GM12892 (cell line): Measurements from ENCODE around the gene ASPN.
"Not testable (repeated sequence)": the region's sequence is repeated elsewhere in the genome, so short reads cannot be mapped to it uniquely, and the experiment has no call there.

Experiments
- POLR2A ChIP-seq: IDR thresholded peaks from 2 replicates; pipeline ENCODE4 v1.6.1; 2011; ENCODE audit warnings: low read depth, low read length, control low read depth
- POLR2AphosphoS5 ChIP-seq: IDR thresholded peaks from 2 replicates; pipeline ENCODE4 v1.6.1; 2011; ENCODE audit warnings: low read depth, low read length, control low read depth
- TAF1 ChIP-seq: IDR thresholded peaks from 2 replicates; pipeline ENCODE4 v1.6.1; 2011; ENCODE audit warnings: low read depth, mild to moderate bottlenecking, control low read depth, low read length, borderline replicate concordance

DNA sequence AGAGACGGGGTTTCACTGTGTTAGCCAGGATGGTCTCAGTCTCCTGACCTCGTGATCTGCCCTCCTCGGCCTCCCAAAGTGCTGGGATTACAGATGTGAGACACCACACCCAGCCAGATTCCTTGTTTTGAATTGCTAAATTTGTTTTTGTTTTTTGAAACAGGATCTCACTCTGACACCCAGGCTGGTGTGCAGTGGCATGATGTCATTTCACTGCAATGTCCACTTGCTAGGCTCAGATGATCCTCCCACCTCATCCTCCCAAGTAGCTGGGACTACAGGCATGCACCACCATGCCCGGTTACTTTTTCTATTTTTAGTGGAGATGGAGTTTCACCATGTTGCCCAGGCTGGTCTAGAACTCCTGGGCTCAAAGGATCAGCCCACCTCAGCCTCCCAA is 71.1 kb downstream of the ASPN start:
- not testable (repeated sequence) for TF ChIP-seq POLR2A, POLR2AphosphoS5, TAF1
